AG09309 (cell line): ENCODE measurements around the gene PSMG3.
"Not testable (repeated sequence)": the region's sequence is repeated elsewhere in the genome, so short reads cannot be mapped to it uniquely, and the experiment has no call there.

Experiments
- DNase-seq: peaks from one replicate; pipeline ENCODE4 v3.0.0-alpha.2; 2010; ENCODE audit warnings: low read depth
- H3K4me3 ChIP-seq: 2 replicates; pipeline ENCODE4 v1.5.1; 2011; ENCODE audit warnings: mild to moderate bottlenecking, low read depth, low read length, moderate library complexity; ENCODE audit not compliant: control insufficient read depth
- CTCF ChIP-seq: IDR thresholded peaks from 2 replicates; pipeline ENCODE4 v1.5.1; 2011; ENCODE audit warnings: mild to moderate bottlenecking, low read depth, low read length, inconsistent platforms; ENCODE audit not compliant: insufficient read depth, control insufficient read depth; ENCODE audit errors: missing control alignments

PSMG3 gene

DNA sequence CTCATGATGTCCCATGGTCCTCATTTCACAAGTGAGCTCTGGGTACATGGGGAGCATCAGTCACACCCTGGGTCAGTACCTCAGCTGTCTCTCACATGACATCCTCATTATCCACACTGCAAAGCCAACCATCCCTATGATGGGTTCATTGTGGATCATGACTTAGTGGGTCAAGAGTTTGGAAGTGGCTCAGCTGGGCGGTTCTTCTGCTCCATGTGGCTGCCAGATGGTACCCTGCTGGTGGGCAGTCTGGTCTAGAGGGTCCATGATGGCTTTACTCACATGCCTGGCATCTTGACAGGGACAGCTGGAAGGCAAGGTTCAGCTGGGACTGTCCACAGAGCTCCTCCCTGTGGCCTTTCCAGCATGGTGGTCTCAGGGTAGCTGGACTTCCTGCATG lies 19.1 kb upstream of the PSMG3 start:
- H3K4me3 ChIP-seq: no peak overlapping the region
- TF ChIP-seq CTCF: no peak
- no peak for DNase-seq

GRCh38 chr7:1587738-1588137 lies 17.9 kb upstream of the PSMG3 start:
- DNase-seq: no peak
- no peak overlapping the region for H3K4me3 ChIP-seq
- TF ChIP-seq CTCF: no peak

DNA sequence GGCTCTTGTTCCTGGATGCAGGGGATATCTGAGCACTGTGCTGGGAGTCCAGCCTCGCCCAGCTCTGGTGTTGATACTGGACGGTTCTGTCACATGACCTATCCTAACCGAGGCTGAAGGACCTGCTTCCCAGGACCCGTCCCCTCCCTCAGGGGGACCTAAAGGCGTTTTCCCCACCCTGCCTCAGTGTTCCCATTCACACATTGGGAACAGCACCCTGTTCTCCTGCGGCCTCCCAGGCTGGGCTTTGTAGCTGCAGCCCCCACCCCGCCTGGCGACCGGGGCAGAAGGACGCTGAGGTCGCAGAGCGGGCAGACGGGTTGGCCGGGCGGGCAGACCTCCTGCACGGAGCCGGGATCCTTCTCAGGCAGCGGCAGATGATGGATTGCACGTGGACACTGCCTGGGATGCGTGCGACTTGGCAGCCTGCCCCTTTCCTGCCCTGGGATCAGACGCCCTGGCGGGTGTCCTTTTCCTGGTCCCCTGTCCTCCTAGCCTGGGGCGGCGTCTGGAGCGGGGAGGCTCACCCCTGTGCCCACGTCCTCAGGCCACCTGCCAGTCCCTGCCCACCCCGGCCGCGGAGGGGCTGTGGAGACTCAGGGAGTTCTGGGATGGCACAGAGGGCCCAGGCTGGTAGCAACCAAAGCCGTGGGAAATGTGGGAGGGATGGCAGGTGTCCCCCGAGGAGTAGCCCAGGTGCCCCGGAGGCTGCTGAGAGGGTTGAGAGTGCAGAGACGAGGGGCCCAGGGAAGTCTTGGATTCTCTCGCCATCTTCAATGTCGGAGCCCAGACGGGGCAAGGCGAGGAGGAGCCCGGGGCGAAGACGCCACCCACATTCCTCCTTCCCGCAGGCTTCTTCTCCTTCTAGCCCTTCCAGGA lies 17.2 kb upstream of the PSMG3 start:
- H3K4me3 ChIP-seq: no peak overlapping the region
- no peak for TF ChIP-seq CTCF
- DNase-seq: no peak

DNA sequence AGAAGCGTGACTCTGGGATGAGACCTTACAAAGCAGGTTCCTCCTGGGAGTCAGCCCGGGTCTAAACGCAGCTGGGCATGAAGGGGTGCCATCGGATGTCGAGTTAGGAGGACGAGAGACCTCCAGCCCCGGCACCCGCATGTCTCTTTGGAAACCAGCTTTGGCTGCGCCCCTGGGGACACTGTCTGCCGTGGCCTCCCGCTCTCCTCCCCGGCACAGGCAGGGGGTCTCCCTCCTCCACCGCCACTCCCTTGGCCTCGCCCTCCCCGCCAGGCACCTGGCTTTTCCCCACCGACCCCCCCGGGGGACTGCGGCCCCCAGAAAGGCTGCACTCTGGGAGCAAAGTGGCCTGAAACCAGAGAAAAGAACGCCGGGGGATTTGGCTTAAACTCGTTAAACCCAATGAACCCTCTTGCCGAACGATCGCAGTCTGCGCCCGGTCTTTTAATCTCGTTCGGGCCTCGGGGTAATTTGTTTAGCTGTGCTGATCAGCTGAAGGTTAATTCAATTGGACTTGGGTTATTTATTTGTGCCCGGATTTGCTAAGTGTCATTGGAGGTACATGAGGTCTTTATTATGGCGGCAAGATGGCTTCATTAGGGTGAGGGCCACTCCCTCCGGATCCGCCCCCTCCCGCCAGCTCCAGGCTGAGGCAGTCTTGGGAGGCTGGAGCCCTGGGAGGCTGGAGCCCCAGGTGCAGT lies 16.4 kb upstream of the PSMG3 start:
- no peak overlapping the region for H3K4me3 ChIP-seq
- no peak for TF ChIP-seq CTCF
- no peak for DNase-seq

DNA sequence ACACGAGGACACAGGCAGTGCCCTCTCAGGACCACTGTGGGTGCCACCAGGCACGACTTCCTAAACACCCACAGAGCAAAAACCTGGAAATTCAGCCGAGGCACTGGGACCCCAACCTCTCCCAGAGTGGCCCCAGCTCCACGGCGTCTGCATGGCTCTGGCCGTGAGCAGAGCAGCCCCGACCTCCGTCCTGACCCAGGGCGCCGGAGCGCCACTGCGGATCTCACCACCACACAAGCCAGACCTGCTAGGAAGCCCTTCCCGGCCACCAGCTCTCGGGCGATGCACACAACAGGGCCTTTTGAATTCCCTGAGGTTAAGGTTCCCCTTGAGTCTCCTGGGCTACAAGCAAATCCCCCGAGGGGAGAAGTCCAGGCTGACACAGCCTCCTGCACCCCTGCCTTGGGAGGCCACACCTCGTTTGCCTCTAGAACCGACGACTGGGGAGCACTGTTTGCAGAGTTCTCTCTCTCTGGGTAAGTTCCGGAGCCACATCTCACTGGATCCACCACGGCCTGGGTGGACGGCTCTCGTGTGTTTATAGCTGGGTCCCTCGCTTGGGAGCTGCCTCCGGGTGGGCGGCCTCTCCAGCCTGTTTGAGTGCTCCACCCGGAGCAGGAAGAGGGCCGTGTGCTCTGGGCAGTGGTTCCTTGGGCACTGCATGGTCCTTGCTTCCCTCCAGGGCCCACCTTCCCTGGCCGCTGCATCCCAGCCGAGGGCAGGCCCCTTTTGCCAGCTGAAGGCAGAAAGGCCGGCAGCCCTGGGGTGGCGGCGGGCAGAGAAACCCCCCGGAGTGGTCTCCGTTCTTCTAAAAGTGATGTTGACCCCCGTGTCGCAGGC lies 15.5 kb upstream of the PSMG3 start:
- no peak for TF ChIP-seq CTCF
- H3K4me3 ChIP-seq: no peak overlapping the region

DNA sequence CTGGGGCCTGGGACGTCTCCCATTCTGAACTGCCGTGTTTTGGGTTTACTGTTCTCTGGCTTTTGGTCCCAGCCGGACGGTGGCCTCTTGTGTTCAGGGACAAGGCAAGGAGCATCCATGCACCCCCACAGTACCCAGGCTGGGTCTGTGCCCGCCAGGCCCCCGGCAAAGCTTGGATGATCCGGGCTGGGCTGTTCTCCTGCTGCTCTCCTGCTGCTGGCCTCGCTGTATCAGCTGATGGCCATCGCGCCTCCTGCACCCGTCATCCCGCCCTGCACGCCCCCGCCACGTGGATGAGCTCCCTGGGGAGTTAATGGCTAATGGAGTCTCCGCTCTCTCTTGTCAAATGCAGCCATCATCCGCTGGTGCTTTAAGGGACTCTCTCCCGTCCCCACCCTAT lies 14.9 kb upstream of the PSMG3 start:
- DNase-seq: no peak
- no peak overlapping the region for H3K4me3 ChIP-seq
- no peak for TF ChIP-seq CTCF

More for the DNA sequence above, 15.5 kb upstream of the PSMG3 start:
- no peak for DNase-seq

- H3K4me3 ChIP-seq, DNase-seq: not testable (repeated sequence)
These were observed 13.6 kb upstream of the PSMG3 start for GRCh38 chr7:1583241-1583930.
